Measurements from ENCODE around the gene MYL4. TPM values are rescaled to one million over a fixed set of nuclear protein-coding genes. Genes with fewer than 3 reads are reported as not detected.

The MYL4 gene
- total RNA-seq, 1 donor from 2014 or later: not detected

GRCh38 chr17:47232465-47232864, 23.3 kb downstream of the MYL4 start:
- no peak for TF ChIP-seq CTCF (IDR thresholded peaks at IDR 0.05; ENCODE audit: insufficient read depth, low read length, poor library complexity, severe bottlenecking)
- peaks cover 1% of the 10 kb centered on the region for H3K36me3 ChIP-seq (ENCODE audit: control insufficient read depth, insufficient read depth, low read length)
- no peak overlapping the region for H3K4me3 ChIP-seq (ENCODE audit: low read depth, low read length)
- DNase-seq (ENCODE audit: low read depth): no peak
- H3K27me3 ChIP-seq (ENCODE audit: control insufficient read depth, insufficient read depth, low read length): no peaks in the 10 kb centered on the region

GRCh38 chr17:47235506-47235905, 26.4 kb downstream of the MYL4 start:
- Histone ChIP-seq H3K36me3 (ENCODE audit: control insufficient read depth, insufficient read depth, low read length) (peaks cover 1% of the 10 kb centered on the region), H3K27me3 (ENCODE audit: control insufficient read depth, insufficient read depth, low read length) (no peaks in the 10 kb centered on the region), H3K4me3 (ENCODE audit: low read depth, low read length) (no peak overlapping the region)
- no peak for TF ChIP-seq CTCF (IDR thresholded peaks at IDR 0.05; ENCODE audit: insufficient read depth, low read length, poor library complexity, severe bottlenecking)
- no peak for DNase-seq (ENCODE audit: low read depth)

- no peak for DNase-seq (ENCODE audit: low read depth)
- peaks cover 1% of the 10 kb centered on the region for H3K36me3 ChIP-seq (ENCODE audit: control insufficient read depth, insufficient read depth, low read length)
These were observed 26.8 kb downstream of the MYL4 start for GRCh38 chr17:47235923-47236322.

GRCh38 chr17:47237841-47238240, 28.7 kb downstream of the MYL4 start:
- H3K27me3 ChIP-seq (ENCODE audit: control insufficient read depth, insufficient read depth, low read length): no peaks in the 10 kb centered on the region
- peaks cover 1% of the 10 kb centered on the region for H3K36me3 ChIP-seq (ENCODE audit: control insufficient read depth, insufficient read depth, low read length)
- TF ChIP-seq CTCF (IDR thresholded peaks at IDR 0.05; ENCODE audit: insufficient read depth, low read length, poor library complexity, severe bottlenecking): no peak
- no peak for DNase-seq (ENCODE audit: low read depth)
- H3K4me3 ChIP-seq (ENCODE audit: low read depth, low read length): no peak overlapping the region

More at GRCh38 chr17:47235923-47236322, 26.8 kb downstream of the MYL4 start:
- TF ChIP-seq CTCF (IDR thresholded peaks at IDR 0.05; ENCODE audit: insufficient read depth, low read length, poor library complexity, severe bottlenecking): no peak
- Histone ChIP-seq H3K27me3 (ENCODE audit: control insufficient read depth, insufficient read depth, low read length) (no peaks in the 10 kb centered on the region), H3K4me3 (ENCODE audit: low read depth, low read length) (no peak overlapping the region)

- Histone ChIP-seq H3K27me3 (ENCODE audit: control insufficient read depth, insufficient read depth, low read length) (no peaks in the 10 kb centered on the region), H3K4me3 (ENCODE audit: low read depth, low read length) (no peak overlapping the region), H3K36me3 (ENCODE audit: control insufficient read depth, insufficient read depth, low read length) (peaks cover 1% of the 10 kb centered on the region)
- DNase-seq (ENCODE audit: low read depth): no peak
- no peak for TF ChIP-seq CTCF (IDR thresholded peaks at IDR 0.05; ENCODE audit: insufficient read depth, low read length, poor library complexity, severe bottlenecking)
These were observed 29.3 kb downstream of the MYL4 start for GRCh38 chr17:47238321-47239010.

- peaks cover 1% of the 10 kb centered on the region for H3K36me3 ChIP-seq (ENCODE audit: control insufficient read depth, insufficient read depth, low read length)
- H3K4me3 ChIP-seq (ENCODE audit: low read depth, low read length): no peak overlapping the region
- H3K27me3 ChIP-seq (ENCODE audit: control insufficient read depth, insufficient read depth, low read length): no peaks in the 10 kb centered on the region
- DNase-seq (ENCODE audit: low read depth): no peak
- TF ChIP-seq CTCF (IDR thresholded peaks at IDR 0.05; ENCODE audit: insufficient read depth, low read length, poor library complexity, severe bottlenecking): no peak
These were observed 30.4 kb downstream of the MYL4 start for GRCh38 chr17:47239619-47239966.
